Stimulated activated CD4-positive, alpha-beta T cell treated with anti-CD3 and anti-CD28 coated beads, Interleukin-2, amount 100 ng/mL, for 4 hours (primary cell): Measurements from ENCODE around the gene THADA.
"Not testable (repeated sequence)": the region's sequence is repeated elsewhere in the genome, so short reads cannot be mapped to it uniquely, and the experiment has no call there.

ENCODE experiments used
- DNase-seq: peaks from one replicate; pipeline ENCODE4 v3.0.0-alpha.2; 2020; ENCODE audit warnings: low read depth

The THADA gene

DNA sequence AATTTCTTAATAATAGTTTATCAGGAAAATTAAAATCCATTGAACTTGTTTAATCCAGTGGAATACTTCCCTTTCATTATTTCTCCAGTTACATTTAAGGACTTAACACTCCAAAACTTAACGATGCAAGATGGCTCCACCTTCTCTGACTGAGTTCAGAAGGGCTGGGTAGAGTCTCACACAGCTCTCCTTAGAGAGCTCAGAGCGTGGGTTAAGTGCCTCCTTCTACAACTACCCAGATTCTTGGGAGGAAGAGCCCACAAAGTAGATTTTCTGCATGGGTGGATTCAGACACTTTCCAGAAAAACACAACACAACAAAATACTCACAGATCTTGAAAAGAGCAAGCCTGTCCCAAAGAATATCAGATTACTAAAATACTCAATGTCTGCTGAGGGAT is 130.6 kb downstream of the THADA start:
- no peak for DNase-seq

DNA sequence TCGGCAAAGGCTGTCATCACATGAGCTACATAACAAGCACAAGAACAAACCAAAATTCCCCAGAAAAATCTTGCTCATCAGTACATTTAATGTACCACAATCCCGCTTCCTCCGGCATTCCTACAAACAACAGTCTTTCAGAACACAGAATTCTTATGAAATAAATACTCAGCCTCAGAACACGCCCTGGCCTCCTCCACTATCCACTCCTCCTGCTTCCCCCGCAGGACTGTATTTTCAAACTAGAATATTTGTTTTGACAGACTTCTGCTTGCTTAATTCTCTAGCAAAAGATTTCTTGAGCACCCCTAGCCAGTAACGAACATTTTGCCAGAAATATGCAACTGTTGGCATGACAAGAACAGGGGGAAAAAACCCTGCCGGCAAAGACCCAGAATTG is 131.2 kb downstream of the THADA start:
- DNase-seq = no peak

DNA sequence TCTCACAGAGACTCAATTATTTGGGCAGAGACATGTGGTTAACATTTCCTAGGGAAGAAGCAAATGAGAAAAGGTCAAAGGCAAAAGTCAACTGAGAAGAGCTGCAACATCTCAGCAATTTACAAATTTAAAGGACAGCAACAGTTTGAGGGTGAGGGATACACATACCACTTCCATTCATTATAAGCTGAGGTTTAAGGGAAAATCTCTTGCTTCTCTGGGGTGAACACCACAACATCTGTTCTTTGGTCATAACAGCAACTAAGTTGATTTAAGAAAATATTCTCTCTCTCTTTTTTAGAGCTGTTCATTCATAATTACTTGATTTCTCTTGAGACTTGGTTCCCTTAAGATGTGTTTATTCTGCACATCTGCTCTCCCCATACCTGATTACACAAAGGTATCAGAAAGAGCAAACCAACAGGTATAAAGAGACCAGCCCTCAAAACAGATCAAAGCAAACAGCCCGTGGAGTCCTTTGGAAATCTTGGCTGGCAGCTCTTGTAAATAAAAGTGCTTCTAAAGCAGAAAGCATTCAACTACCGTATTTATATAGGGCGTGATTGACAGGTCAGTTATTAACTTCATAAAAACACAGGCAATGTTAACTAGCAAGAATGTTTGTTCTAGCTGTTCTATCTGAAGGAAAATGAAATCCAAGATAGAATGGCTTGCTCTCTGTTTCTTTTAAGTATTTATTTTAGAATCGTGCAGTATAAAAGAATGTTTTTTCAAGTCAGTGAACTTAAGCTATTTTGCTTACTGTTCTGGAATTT is 132.8 kb downstream of the THADA start:
- DNase-seq = no peak

DNA sequence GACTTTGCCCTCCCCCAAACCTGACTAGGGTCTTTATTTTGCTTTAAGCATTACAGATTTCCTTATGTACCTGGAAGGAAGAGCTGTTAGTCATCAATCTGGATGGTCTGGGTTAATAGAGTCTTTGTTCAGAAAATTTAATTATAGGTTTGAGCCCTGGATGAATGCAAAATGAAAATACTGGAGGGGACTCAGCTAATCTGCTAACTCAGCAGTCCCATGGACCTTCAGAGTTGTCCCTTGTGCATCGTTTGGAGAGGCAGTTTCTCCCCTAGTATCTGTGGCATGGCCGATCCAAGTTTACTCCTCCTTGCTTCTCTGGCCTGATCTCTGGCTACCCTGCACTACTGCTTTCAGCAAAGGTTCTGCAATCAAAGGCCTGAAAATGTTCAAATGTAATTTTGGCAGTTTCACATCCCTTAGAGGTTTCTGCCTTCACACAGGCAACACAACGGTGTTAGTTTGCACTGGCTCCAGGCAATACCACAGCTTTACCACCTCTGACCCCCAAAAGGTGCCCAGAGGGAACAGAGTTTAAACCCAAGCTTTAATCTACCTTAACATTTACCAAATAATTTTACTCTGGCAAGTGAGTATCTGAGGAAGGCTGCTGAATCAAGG is 134.3 kb downstream of the THADA start:
- DNase-seq = no peak

DNA sequence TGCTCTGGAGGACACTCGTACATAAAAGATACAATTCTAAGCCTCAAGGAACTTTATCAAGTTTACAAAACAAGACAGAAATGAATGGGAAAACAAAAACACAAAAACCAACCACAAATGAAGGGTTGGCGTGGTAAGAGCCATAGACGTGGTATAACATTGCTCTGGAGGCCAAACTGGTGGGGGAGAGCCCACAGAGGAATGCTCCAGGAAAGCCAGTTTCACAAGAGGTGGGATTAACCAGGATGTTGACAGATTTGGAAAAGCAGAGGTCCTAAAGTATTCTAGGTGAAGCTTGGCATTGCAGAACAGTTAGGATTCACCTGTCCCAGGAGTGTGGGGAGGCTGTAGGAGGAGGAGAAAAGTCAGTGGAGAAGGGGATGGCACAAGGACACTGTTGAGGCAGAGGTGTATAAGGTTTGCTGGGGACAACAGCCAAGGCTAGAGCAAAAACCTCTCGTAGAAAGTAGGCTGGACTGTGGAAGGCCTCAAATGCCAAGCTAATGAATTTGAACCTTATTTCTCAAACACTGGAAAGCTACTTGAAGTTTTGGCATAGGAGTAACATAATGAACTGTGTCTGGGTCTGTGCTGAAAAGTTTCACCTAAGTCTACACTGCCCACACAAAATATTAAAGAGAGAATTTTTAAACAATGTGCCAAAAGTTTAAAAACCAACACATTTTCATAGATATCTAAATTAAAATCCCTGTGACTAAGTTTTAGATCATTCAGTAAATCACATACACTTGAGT is 135.1 kb downstream of the THADA start:
- DNase-seq = no peak

DNA sequence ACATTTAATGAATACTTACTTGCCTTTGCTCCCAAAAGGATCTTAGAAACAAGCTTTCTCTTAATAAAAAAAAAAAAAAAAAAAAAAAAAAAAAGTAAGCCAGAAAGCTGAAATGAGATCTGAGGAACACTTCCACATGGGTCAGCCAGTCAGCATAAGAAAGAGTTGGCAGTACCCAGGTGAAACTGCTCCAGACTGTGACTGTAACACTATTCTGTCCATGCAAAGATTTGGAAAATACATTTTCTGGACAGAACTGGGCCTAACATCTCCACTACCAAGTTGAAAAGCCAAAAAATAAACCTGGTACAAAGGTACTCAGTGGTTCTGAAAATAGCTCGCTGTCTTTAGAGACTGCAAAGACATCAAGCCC is 135.7 kb downstream of the THADA start:
- no peak for DNase-seq

DNA sequence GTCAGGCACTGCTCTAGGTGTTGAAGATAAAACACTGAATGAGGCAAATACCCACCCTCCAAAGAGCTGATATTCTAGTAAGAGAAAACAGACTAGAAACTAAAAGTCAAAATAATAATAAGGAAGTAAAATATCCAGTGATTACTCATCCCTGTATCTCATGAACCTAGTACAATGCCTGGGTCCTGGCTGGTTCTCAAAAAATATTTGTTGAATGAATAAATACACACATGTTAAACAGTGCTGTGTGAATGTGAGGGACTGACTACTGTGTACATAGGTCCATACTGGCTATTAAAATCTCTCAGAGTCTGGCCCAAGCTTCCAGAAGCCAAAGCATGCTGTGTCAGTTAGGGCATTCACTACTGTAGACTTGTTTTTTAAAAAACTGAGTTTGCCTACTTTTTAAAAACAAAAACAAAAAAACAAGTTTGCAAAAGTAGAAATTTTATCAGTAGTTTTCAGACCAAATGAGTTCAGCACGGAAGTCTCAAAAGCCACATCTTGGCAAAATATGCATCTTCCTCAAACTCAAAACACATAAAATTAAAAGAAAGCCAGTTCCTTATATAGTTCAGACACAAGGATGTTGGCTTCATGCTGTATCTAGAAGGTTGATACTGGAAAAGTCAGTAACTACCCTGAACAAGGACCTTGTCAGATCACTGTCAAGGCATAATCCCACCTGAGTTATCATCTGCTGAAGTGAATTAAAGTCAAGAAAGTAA is 136.2 kb downstream of the THADA start:
- no peak for DNase-seq

DNA sequence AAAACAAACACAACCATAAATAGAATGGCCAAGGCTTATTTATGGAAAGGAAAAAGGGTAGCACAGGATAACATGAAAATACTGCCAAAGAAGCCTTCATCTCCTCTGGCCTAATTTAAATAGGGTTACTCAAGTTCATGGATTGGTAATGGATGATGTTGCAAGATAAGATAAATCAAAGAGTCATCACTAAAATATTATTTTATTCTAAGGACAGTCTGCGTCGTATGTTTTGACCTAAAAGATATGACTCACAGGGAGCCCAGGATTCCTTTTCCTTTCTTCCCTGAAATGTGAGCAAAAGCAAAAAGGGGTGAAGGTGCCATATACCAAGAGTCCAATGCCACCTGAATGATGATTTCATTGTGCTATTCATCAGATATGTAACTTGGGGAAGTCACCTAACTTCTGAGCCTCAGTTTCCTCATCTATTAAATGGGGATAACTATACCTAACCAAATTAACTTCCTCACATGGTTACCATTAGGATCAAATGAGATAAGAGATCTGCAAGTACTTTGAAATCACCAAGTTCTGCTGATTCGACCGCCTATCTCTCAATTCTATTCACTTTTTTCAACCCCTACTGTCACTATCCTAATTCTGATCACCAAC is 137.7 kb downstream of the THADA start:
- DNase-seq = no peak

DNA sequence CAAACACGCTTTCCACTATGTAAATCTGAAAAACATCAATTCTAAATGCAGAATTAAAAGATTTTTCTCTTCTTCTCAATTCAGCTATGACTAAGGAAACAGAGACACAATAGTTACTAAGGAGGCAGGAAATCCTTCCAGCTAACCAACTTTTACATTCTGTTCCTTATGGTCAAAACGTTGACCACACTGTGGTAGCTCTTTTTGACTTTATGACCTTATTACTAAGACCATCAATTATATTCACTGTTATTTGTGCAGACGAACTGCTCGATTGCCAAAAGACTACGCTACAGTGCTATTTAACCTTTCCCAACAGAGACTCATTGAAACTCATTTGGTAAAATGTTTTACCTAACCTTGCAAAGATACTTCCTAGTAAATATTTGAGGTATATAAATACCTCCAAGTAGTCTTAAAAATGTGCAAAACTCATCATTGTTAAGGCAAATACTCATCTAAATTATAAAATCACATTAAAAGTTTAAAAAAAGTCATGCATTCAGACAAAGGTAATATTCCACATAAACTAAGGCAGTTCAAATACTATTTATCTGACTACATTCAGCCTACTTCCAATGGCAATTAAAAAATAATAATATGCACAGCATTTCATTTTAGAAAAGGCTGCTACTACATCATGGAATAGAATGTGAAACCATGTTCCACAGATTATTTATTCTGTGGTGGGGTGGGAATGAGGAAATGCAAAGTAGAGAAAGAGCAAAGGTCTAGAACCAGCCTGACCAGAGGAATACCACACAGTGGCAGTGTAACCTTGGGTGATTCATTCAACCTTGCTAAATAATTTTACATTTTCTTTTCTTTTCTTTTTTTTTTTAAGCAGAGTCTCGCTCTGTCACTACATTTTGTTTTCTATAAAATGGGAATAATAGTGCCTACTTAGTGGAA is 139.9 kb downstream of the THADA start:
- DNase-seq = no peak

DNA sequence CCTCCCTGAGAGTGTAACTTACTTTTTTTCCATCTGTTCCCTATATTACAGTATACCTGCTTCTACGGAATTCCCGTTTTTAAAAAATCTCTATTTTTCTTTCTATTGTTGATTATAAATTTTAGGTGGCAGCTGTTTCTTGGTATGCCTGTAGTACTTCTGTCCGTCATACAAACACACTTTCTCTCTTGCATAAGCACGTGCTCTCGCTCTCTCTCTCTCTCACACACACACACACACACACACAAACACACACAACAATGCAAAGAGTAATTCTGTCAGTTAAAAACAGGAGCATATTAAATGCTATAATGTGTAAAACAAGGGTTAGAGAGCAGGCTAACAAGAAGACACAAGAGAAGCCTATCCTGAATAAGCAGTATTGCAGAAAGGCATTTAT is 140.5 kb downstream of the THADA start:
- no peak for DNase-seq

DNA sequence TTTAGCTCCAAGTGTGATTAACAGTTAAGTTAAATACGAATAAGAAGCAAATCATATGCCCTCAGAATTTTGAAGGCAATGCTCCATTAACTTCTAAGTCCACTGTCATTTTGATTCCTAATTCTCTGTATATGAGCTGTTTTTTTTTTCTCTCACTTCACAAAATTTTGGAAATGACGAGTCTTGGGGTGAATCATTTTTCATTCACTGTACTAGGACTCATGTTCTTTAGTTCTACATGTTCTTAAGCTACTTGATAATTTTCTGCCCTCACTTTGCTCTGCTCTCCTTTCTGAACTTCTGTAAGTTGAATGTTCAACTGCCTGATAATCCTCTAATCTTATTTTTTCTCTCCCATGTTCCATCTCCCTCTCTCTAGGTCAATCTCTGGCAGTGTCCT is 141.0 kb downstream of the THADA start:
- no peak for DNase-seq

DNA sequence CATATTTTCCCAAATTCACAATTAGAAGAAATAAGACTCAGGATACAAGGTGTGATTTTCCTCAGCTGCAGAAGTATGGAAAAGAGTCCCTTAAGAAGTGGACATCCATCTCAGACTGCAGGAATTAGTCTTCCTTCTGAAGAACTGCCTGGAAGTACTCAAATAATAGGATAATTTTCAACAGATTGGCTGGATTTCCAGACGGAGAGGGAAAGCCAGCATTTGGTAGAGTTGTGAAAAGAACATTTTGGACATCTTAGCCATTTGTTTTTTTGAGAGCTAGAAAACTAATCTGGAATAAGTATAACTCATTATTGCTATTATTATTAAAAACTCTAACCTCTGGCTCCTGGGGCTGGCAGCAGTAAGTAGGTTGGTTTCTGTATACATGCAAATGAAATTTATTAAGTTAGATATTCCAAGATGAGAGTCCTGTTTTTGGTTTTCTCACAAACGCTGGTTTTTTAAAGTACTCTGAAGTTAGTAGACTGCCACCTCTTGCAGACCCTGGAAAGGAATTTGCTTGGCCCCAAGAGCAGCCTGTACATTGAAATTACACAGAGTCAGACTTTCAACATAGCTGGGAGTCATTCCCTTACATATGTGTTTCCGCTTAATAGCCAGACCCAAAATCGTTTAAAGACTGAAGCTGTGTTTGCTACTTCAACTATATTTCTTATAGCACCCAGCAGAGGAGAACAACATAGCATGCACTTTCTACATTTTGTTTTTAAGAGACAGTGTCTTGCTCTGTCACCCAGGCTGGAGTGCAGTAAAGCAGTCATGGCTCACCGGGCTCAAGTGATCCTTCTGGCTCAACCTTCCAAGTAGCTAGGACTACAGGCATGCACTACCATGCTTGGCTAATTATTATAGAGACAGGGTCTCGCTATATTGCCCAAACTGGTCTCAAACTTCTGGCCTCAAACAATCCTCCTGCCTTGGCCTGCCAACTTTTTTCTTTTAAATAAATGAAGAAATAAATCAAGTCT is 142.4 kb downstream of the THADA start:
- DNase-seq = no peak

DNA sequence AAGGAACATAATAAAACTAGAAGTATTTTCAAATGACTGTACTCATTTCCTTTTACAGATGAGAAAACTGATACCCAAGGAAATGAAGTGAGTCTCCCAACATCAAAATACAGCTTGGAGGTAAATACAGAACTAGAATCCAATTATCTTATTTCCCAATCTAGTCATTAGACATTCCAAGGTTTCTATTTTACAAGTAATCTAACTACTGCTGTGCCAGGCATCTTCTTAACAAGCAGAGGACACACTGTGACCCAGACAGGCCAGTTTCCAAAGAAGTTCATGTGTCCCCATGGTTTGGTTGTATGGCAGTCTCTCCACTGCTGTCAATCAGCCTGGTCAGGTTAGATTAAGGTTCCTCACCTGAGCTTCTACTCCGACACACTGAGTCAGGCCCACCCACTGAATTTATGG is 143.5 kb downstream of the THADA start:
- DNase-seq = no peak

DNA sequence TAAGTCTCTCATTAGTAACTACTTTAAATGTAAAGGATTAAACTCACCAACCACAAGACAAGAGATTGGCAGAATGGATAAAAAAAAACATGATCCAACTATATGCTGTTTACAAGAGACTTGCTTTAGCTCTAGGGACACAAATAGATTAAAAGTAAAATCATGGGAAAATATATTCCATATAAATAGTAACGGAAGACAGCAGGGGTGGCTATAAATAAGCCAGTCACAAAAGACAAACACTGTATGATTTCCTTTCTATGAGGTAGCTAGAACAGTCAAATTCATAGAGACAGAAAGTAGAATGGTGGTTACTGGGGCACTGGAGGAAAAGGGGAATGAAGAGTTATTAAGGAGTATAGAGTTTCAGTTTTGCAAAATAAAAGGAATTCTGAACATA is 145.2 kb downstream of the THADA start:
- no peak for DNase-seq

DNA sequence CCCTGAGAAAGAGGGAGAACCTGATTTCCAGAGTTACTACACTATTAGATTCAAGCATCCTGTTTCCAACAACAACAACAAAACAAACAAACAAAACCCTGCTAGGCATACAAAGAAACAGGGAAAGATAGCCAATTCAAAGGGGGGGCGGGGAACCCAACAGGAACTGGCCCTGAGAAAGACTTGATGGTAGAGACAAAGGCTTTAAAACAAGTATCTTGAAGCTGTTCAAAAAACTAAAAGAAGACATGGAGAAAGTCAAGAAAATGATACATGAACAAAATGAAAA is 147.1 kb downstream of the THADA start:
- no peak for DNase-seq

DNA sequence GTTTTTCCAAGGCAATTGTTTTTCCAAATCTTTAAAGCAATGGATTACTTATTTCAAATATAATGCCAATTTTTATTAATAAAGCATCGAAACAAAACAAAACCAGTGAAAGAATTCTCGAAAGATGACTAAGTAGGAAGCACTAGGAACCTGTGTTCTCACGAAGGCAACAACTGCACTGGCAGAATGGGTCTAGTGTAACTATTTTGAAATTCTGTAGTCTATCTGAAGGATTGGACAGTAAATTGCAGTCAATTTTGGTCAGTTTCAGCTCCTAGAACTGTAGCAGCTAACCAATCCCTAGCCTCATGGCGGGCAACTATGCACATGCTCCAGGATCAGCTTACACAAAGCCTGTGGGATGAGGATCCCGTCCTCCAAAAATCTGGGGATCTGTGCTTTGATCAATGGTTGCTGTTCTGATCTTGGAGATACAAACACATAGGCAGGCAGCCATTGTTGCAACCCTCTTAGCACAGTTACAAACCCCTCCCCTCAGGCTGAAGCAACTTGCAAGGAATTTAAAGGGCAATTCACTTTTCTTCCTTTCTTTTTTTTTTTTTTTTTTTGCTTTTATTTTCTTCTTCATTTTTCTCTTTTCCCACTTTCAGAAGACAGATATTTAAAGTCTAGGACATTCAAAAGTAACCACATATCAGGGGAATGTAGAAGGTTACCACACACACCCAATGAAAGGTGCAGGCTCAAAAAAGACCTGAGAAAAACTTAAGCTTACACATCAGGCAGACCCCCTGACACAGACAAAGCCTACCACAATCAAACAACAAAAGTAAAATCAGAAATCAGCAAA is 147.6 kb downstream of the THADA start:
- DNase-seq = no peak

DNA sequence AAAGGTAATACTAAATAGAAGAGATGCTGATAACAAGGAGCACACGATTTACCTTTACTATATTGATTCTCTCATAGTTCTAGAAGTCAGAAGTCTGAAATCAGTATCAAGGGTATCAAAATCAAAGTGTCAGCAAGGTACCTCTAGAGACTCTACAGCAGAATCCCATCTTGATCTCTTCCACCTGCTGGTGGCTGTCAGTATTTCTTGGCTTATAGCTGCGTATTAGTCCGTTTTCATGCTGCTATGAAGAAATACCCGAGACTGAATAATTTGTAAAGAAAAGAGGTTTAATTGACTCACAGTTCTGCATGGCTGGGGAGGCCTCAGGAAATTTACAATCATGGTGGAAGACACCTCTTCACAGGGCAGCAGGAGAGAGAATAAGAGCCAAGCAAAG is 149.1 kb downstream of the THADA start:
- not testable (repeated sequence) for DNase-seq

DNA sequence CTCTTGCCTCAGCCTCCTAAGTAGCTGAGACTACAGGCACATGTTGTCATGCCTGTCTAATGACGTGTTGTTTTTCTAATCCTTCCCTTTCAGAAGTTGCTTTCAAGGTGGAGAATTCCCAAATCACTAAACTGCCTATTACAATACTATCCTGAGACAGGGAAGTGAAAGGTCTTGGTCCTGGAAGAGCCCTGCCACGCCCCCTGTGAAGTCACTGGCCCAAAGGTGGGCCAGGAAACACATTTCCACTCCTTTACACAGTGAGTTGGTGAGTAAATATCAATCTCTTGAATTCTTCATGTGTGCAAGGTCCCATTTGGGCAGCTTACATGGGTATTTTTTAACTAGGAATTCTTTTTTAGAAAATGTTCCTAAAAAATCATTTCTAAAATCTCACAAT is 150.1 kb downstream of the THADA start:
- no peak for DNase-seq

DNA sequence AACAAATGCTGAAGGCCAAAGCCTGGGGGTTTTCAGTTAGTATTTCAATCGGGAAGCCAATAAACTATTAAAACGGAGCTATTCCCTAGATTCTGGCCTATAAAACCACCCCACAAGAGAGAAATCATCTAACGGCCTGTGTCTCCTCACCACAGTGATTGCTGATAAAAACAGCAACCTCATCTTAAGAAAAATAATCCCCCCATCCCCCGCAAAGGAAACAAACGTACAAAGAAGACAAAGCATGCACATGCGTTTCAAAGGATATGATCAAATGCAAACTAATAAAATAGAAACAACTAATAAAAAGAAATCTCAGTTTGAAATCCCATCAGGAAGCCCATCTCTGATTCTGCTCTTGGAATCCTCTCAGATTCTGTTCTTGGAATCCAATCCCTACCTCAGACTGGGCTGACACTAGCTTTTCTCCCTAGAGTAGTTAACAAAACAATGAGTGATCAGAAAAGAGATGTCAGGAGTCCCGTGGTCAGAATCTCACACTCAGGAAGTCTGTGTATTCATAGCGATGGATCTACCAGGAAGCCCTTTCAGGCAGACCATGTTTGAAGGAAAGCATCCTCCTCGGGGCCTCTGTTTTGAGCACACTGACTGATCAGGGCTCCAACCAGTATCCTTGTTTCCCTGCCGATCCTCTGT is 150.7 kb downstream of the THADA start:
- DNase-seq = no peak
